GM13977 (cell line): ENCODE data around the gene SYNDIG1.

Source experiments
- DNase-seq: peaks from one replicate; pipeline ENCODE4 v3.0.0; 2012; ENCODE audit warnings: low spot score
- CTCF ChIP-seq: IDR thresholded peaks from 2 replicates; pipeline ENCODE4 v1.5.1; 2012; ENCODE audit warnings: mild to moderate bottlenecking, control low read depth; ENCODE audit not compliant: insufficient read depth; ENCODE audit errors: extremely low read depth, missing control alignments
- in situ Hi-C: fragments of 300-500 bp; cut with MboI; formaldehyde crosslinking; loops from one replicate; pipeline ENCODE4 v1.12.0; 2022; ENCODE audit warnings: low sequenced_read_pairs, low pct_unique_long_range_greater_than_20kb, mixed read lengths, inconsistent platforms; ENCODE audit not compliant: unreplicated experiment

SYNDIG1 gene

GRCh38 chr20:24533449-24533848, 64.0 kb downstream of the SYNDIG1 start:
- in situ Hi-C loops: no loop called here
- DNase-seq: no peak
- TF ChIP-seq CTCF: peak; percentile 20

GRCh38 chr20:24534282-24534681, 64.9 kb downstream of the SYNDIG1 start:
- no peak for DNase-seq
- in situ Hi-C loops: no loop called here
- TF ChIP-seq CTCF: no peak

GRCh38 chr20:24535941-24536730, 66.7 kb downstream of the SYNDIG1 start:
- DNase-seq: no peak
- TF ChIP-seq CTCF: no peak
- in situ Hi-C loops: no loop called here

DNA sequence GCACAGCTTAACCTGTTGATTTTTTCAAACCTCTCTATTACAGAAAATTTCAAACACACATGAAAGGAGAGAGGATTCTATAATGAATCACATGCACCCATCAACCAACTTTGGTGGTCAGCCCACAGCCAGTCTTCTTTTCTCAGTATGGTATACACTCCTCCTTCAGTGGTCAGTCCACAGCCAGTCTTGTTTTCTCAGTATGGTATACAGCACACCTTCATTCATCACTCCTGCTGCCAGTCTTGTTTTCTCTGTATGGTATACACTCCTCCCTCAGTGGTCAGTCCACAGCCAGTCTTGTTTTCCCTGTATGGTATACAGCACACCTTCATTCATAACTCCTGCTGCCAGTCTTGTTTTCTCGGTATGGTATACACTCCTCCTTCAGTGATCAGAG, 67.8 kb downstream of the SYNDIG1 start:
- in situ Hi-C loops: no loop called here
- no peak for TF ChIP-seq CTCF
- DNase-seq: no peak

DNA sequence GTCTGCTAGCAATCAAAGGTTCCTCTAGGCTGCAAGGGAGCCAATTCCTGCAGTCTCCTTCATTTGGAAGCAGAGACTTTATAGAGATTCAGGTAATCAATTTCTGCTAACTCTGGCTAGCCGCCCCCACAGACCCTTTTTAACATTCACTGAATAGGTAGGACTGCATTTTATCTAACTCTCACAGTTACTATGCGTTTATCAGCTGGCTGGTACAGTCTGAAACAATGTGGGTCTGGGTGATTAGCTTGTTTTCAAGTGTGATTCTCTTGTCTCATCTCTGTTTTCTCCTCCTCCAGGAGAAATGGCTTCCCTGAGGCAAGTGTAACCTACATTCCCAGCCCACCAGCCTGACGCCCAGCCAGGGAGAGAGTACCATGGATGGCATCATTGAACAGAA, 73.3 kb downstream of the SYNDIG1 start:
- in situ Hi-C loops: no loop called here
- DNase-seq: no peak
- TF ChIP-seq CTCF: no peak

GRCh38 chr20:24543168-24543567, 73.7 kb downstream of the SYNDIG1 start:
- no peak for DNase-seq
- in situ Hi-C loops: no loop called here
- TF ChIP-seq CTCF: no peak

- no peak for TF ChIP-seq CTCF
- in situ Hi-C loops: no loop called here
- no peak for DNase-seq
Observed at GRCh38 chr20:24543741-24544140, 74.3 kb downstream of the SYNDIG1 start.
